KG1 (cell line): ENCODE data around the gene CHI3L2.

Source experiments
- DNase-seq: peaks from one replicate; lab custom pipeline; 2025; lab: John Stamatoyannopoulos, UW

The CHI3L2 gene, protein sequence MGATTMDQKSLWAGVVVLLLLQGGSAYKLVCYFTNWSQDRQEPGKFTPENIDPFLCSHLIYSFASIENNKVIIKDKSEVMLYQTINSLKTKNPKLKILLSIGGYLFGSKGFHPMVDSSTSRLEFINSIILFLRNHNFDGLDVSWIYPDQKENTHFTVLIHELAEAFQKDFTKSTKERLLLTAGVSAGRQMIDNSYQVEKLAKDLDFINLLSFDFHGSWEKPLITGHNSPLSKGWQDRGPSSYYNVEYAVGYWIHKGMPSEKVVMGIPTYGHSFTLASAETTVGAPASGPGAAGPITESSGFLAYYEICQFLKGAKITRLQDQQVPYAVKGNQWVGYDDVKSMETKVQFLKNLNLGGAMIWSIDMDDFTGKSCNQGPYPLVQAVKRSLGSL

DNA sequence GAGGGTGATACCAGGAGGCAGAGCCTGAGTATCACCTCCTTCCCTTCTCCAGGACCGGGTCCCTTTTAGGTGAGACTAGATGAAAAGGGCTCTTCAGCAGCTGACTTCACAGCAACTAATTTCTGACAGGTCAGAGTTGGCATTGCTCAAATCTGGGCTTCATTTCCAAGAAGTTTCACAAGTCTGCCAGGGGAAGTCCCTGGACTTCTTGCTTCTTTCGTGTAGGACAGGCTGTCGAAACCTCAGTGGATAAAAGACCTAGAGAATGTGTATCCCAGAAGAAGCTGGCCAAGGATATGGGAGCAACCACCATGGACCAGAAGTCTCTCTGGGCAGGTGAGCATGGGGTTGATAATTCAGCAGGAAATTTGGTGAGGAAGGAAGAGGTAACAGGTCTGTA, at the start of gene CHI3L2:
Gene CHI3L2 (plus strand): TSS at position 280 of the 400 bp plus-strand sequence. CDS start 17 bp downstream, at position 297.
- DNase-seq = no peak

DNA sequence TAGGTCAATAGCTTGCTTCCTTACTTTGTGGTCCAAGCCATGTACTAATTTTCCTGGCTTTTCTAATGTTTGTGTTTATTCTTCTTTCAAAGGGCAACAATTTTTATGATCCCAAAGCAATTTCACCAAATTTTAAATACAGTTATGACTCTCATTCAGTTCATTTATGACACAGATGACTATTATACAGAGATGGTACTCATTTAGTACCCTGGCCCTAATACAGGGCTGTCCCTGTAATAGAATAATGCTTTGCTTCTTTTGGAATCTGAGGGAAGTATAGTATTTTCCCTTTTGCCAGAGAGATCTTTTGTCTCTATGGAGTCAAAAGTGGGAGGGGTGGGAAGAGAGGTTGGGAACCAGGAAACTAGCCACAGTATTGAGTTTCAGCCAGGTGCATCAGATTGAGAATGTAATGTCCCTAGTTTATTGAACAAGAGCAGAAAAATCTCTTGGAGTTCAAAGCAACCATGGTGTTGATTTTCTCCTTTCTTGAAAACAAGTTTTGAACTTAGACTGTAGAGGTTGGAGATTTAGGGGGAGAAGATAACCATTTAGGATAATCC, 47.5 kb upstream of the CHI3L2 start:
- DNase-seq = no peak

DNA sequence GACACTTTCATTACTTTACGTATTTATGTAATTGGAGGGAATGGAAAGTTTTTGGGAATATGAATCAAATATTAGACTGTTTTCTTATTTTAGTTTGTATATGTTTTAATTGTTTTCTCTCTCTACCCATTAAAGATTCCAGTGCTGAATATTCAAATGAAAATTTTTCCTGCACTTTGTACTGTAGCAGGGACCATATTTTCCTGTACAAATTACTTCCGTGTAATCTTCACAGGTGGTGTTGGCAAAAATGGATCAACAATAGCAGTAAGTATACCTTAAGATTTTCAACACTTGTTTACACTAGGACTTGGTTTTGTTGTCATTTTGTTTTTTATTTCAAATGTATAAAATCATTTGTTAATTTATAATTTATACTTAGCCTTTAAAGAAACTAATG, 45.5 kb upstream of the CHI3L2 start:
- DNase-seq = no peak

DNA sequence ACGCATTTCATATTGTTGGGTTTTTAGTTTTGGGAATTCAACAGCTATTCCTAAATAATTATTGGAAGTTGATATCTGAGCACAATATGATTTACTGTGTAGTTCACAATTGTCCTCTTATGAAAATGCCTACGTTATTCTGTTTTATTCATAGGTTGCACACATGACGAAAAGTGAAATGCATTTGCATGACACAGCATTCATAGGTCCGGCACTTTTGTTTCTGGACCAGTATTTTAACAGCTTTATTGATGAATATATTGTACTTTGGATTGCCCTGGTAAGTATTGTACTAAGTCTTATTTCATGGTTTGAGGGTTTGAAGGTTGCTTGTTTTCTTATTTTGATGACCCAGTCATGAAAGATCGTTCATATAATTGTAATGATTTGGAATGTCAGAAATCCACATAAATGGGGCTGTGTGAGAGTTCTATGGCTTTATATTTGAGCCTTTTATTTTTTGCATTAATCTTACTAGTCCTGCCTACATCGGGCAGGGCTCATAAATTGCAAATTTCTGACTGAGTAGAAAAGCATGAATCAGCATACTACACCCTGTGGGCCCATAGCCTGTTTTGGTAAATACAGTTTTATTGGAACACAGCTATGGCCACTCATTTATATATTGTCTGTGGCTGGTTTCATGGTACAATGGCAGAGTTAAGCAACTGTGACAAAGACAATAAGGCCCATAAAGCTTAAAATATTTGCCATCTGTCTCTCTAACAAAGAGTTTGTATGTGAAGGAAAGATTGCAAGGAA, 44.0 kb upstream of the CHI3L2 start:
- DNase-seq = no peak

DNA sequence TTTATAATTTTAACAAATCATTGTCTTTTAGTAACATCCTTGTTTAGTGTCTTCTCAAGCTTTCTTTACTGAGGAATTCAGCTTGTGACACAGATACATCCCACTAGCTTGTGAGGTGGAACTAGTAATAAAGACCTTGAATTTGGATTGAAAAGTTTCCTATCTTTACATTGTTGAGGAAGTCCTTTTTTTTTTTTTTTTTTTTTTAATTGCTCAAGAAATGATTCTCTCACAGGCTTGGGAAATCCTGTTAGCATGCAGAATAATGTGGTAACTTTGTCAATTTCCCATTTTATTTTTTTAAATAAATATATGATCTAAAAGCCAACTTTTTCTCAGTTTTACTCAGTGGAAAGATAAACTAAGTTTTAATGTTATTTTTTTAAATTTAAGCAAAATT, 42.9 kb upstream of the CHI3L2 start:
- DNase-seq = no peak

DNA sequence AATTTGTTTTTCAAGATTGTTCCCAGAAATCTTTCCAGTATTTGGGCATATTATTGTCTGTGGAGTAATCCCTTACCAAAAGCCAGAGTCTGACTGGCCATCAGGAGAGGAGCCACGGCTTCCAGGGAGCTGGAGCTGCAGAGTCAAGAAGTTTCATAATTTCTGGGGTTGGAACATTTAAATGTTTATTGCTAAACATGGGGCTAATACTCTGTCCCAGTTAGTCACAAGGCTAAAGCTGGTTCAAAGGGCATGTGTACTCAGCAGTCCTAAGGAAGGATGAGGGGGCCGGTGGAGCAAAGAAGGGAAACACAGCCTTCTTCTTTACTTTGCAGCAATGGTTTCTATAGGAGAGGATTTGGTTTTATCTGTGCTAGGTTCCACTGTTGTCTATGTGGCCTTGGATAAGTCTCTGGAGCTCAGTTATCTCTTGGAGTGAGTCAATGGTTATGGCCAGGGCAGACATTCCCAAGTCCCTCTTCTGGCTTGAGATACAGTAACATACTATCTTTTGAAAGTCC, 36.5 kb upstream of the CHI3L2 start:
- no peak for DNase-seq

DNA sequence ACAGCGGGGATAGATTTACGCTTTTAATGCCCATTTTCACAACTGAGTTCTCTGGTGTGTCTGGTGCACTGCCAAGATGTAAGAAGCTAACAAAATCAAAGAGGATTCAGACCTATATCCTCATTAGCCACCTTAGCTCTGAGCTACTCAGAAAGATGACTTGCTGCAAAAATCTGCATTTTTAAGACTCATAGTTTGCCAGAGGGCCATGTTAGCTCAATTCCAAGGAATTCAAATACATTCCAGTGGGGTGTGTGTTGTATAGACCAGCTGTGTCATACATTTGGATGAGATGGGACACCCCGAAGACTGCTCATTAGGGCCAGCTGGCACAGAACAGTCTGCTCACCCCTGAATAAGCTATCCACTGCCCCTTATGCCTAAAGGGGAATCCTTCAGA, 36.0 kb upstream of the CHI3L2 start:
- DNase-seq = no peak

DNA sequence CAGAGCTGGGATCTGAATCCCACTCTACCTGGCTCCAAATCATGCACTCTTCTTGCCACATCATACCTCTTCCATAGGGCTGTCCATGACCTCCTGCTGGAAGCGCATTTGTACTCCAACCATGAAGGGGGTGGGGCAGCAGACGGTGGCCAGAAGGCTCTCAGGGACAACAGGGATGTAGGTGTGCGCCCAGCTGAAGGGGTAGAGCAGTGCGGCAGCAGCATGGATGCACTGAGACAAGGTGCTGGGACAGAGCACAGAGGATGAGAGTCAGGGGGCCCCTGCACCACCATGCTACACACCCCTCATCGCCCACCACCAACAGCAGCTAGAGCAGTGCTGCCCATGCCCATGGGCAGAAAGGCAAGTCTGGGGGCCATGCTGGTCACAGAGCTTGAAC, 35.4 kb upstream of the CHI3L2 start:
- no peak for DNase-seq

DNA sequence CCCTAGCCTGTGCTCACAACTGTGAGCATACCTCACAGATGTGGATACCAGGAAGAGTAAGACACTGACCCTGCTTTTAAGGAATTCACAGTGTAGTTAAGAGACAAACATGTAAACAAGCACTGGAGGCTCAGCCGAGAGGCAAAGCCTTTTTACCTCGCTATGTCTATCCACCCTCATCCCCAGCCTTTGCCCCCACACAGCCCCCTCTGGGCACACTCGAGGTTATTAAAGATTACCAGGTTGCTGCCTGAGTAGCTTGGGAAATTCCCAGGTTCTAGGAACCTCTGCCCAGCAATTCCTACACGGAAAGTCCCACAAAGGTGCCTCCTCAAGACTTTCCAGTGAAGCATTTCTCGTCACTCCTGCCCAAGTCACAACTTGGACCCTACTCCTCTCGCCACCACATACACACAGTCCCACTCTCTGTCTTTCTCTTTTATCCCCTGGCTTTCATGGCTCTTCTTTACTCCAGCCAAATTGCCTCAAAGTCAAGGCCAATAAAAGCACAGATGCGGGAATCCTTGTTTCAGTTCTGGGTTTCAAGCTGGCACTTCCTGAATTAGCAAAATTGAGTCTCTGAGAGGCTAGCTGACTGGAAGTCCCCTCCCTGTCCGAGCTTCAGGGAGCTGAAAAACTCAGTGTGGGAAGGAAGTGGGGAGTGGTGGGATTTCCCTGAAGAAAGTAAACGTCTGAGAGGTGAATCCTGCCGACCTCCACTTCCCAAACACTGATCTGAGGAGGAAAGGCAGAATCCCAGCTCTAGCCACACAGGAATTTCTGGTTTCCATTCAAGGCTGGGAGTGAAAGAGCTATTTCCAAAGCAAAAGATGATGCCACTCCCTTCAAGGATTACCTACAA, 34.6 kb upstream of the CHI3L2 start:
- DNase-seq = no peak

DNA sequence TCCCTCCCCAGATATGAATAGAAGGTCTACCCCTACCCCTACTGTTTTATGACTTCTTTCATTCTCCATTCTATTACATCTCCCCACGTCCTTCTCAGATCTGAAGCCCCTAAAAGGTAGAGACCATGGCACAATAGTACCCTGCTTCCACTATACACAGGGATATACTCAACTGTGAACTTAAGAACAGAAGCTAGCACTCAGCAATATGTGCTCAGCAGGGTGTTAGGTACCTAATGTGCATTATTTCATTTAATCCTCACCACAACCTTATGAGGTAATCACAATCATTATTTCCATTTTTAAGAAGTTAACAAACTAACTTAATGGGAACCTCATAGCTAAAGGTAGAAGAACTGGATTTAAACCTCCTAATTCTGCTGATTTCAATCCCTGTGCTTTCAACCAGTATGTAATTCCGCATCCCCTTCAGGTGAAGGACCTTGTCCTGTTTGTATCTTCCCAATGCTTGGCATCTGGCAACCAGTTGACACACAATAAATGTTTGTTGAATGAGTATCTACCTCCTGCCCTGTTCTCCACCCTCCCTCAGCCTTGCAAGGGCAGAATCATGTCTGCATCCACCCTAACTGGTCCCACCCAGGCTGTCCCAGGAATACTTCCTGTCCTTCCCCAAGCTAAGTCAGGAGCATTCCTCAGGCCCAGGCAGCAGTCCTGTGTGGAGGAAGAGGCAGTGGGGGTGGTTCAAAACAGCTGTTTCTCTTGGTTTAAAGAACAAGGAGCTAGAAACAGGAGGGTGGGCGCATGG, 33.6 kb upstream of the CHI3L2 start:
- DNase-seq = no peak

DNA sequence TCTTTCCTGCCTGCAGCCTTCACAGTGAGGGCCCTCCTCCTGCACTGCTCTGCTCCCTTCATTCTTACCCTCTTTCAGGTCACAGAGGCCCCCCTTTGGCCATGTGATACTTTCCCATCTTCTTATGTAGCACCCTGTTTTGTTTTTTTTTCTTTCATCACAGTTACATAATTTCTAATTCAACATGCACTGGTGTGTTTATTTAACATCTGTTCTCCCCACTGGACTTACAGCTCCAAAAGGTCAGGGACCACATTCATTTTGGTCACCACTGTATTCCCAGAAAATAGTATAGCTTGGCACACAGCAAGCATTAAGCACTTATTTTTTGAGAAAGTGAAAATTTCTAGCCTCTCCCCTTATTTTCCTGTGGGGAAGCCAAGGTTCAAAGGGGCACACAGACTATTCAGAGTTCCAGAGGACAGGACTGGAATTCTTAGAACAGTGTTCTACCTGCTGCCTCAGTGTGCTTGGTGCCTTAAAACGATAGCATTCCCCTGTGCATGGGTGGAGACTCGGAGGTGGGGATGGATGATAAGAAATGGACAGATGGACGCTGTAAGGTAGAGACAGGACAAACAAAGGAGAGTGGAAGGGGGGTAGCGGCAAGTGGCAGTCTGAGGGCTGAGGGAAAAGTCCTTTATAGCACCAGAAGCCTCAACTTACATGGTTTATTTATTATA, 32.4 kb upstream of the CHI3L2 start:
- no peak for DNase-seq

DNA sequence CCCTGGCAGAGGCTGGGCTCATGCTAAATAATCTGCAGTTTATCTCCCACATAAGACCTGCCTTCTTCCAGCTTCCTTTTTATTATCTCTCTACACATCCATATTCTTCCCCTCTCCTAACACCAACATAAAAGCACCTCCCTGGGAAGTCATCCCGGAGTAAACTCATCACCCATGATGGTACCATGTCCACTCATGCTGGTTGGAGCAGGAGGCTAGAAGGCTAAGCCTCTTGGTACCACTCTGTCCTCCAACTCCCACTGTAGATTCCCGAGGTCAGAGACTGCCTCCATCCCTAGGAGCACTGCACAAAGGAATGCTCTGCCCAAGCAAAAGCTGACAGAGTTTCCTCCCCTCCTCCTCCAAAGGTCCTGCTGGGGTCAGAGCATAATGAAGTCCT, 31.3 kb upstream of the CHI3L2 start:
- no peak for DNase-seq

DNA sequence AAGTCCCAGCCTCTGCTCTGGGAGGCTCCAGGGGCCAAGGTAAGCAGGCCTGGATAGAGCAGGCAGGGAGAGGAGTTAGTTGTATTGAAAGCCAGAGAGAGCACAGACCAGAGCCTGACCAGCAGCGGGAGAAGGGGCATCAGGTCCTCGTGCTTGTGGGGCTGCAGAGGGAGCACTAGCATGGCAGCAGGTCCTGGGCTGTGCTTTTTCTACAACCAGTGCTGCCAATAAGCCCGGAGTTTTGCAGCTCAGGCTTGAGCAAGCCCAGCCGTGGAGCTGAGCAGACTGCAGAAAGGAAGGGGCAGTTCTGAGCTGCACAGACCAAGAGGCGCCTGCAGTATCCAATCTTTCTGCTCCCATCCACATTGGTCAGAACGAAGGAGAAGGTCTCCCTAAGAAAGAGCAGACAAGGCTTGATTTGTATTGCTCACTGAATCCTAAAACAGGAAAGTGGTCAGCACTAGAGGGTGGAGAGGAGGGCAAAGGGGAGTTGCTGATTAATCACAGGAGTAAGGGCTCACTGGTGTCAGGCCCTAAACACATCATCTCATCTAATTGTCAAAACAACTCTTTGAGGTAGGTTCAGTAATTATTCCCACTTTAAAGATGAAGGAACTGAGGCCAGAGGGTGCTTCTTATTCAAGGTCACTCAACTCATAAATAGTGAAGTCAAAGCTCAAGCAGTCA, 29.8 kb upstream of the CHI3L2 start:
- no peak for DNase-seq

DNA sequence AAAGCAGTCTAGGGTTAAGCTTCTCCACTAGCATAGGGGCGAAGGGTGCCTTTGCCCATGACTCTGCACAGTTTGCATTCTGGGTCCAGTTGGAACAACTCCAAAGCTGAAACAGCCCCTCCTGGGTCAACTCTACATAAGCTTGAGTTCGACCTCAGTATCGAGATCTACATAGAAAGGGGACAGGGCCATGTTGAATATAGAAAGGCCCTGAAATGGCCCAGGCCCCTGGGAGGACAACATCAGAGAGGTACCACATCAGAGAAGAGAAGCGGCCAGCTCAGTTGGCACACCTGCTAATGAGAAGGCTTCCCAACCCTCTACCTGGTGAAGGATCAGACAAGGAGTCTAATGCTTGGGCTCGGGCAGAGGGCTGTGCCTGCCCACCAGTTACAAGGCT, 28.7 kb upstream of the CHI3L2 start:
- no peak for DNase-seq

DNA sequence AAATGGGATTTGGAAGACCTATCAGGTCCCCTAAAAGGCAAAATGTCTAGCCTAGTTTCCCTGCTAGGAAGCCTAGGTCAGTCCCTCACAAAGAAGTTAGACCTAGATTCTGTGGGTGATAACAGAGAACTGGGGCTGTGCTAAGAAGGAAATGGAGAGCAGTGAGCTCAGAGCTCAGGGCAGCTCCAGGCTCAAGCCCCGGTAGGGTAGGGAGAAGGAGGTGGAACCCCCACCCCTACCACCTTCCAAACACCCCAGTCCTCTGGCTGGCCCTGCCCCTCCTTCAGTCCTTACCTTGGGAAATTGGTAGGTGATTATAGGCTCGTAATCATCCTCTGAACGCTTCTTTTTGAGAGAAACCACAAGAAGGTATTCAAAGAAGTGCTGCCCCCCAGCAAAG, 28.2 kb upstream of the CHI3L2 start:
- no peak for DNase-seq

DNA sequence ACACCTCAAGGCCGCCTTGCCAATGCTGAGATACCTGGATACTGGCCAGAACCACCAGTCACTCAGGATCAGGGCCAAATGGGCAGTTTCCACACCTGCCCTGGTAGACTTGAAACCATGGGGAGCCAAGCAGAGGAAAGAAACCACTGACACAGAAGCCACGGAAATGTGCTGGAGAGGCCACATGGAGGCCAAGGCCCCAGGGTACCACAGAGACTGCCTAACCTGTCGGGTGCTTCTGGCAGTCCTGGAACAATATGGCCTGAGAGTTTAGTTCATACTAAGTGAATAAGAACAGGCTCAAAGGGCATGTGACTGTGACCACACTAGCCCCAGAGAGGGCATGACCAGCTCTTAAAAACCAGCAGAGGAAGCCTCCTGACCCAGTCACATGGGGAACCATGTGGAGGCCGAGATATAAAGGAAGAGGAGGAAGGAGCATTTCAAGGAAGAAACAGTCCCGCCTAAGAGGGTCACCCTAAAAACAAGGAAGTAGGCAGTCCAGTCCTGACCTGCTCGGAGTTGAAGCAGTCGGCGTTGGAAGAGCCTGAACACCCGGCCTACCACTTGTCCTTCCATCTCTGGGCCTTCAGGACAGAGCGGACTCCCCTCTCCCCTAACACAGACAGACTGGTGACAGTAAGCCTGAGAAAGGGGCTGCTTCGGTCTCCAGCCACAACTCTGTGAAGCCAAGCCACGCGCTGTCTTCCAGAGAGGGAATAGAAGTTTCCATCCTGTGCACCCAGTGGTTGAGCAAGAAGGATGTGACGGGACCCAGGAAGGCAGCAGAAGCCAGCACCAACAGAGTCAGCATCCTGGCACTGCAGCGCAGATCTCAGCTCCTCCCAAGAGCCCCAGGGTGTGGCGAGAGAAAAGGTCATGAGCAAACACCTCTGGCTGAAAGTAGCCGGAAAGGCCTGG, 27.4 kb upstream of the CHI3L2 start, which contains the start of gene DENND2D:
Gene DENND2D (minus strand): TSS at position 766 of the 921 bp plus-strand sequence. CDS start 187 bp downstream, at position 579.
- no peak for DNase-seq

DNA sequence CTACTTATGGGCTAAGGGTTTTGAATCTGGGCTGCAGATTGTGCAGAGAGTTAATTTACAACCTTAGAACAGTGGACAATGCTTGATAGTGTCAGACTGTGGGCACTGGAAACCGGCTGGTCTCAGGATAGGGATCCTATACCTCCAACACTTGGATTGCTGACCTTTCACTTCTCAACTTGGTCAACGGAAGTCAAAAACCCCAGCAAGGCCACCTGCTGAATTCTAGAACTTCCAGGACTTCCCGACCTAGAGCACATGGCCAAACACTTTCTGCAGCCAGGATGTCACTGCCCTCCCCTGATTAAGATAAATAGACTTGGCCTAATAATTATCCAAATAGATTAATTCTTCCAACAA, 26.7 kb upstream of the CHI3L2 start:
- DNase-seq = no peak

DNA sequence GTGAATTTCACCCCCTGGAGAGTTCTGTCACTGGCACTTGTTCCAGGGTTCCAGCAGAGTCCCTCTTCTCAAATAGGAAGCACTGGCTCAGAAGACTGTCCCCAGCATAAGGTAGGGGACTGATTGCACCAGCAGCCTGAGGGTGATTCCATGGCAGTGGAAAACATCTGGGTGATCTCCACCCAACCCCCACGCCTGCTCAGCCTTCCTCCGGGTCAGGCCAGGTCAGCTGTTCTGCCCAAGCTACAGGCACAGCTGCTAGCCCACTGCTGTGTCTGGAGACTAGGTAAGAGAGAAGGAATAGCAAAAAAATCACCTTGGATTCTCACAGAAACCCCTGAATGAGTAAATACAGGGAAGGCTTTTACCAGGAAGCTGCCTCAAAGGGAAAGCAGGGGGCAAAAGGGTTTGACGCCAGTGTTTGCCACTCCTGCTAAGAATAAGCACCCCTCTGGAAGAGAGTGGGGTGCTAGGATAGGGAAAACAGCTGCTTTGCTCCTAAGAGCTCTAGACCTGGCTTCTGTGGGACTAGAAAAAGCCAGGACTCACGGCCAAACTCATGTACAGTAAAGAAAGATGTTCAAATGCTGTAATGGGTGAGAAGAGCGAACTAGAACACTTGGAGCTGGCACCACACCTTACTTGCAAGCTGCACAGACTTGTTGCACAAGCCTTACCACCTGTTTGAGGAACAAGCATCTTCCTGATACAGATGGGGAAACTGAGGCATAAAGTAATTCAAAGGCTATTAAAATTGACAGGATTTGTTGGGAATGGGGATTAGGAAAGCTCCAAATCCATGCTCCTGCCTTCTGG, 26.0 kb upstream of the CHI3L2 start:
- DNase-seq = no peak
